ENCODE data around the gene SPDEF. TPM values are rescaled to one million over a fixed set of nuclear protein-coding genes. Genes with fewer than 3 reads are reported as not detected.
A peak's percentile ranks its signal among the peaks of the same experiment; 100 is the strongest.

SPDEF gene
- total and polyA plus RNA-seq, 2 of the 13 experiments (the other 11 are each of a cell fraction or from before 2014, with no cell fraction given), result not detected

DNA sequence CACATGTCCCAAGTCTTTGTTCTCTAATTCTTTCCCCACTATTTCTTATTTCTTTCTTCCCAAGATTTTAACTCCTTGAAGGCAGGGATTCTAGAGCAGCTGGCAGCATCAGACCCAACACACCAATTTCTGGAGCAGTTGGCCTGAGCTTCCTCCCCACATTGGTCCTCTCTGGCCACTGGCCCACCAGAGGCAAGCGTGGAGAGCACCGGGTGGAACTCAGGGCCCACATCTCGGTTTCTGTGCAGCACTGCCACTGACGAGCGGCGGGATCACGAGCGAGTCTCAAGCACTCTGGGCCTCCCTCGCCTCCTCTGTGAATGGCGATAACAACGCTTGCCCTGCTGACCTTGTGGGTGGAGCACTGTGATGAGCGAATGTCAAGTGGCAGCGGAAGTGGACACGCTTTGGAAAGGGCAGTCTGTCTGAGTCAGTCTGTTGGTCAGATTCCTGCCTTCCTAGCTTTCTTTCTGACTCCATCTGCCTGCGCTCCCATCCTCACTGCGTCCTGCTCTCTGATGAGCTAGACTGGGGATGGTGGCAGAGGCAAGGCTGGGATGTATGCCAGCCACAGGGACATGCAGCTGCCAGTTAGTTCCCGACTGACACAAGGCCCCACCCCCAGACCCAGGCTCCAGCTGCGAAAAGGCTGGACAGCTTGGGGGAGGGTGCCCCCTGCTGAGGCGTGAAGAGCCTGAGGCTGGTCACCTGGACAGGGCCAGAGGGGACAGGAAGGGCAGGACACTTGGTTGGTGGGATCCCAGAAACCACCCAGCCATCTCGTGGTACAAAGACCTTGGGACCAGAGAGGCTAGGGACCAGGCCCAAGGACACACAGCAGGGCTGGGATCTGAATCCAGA lies 4.5 kb upstream of the SPDEF start (continued):
- TF ChIP-seq, protein P1, sequence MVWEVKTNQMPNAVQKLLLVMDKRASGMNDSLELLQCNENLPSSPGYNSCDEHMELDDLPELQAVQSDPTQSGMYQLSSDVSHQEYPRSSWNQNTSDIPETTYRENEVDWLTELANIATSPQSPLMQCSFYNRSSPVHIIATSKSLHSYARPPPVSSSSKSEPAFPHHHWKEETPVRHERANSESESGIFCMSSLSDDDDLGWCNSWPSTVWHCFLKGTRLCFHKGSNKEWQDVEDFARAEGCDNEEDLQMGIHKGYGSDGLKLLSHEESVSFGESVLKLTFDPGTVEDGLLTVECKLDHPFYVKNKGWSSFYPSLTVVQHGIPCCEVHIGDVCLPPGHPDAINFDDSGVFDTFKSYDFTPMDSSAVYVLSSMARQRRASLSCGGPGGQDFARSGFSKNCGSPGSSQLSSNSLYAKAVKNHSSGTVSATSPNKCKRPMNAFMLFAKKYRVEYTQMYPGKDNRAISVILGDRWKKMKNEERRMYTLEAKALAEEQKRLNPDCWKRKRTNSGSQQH (CRISPR knock-in tag; IDR thresholded peaks at IDR 0.05; ENCODE audit: low read depth), result no peak; the same call in 1 of the 2 replicates
- TF ChIP-seq ZNF12 (CRISPR knock-in tag; IDR thresholded peaks at IDR 0.05), result peak; percentile 16; the same call in 1 of the 2 replicates
- no peak for TF ChIP-seq ZNF33A (CRISPR knock-in tag; IDR thresholded peaks at IDR 0.05; ENCODE audit: borderline replicate concordance)
- peak; percentile 72; the same call in 1 of the 2 replicates for TF ChIP-seq ZIK1 (CRISPR knock-in tag; IDR thresholded peaks at IDR 0.05; ENCODE audit: borderline replicate concordance, low read depth)
- TF ChIP-seq ZNF564 (CRISPR knock-in tag; IDR thresholded peaks at IDR 0.05), result no peak
- TF ChIP-seq CBFB (CRISPR knock-in tag; IDR thresholded peaks at IDR 0.05), result peak; percentile 65
- peak; percentile 65; the same call in 1 of the 2 replicates for TF ChIP-seq ZNF501 (CRISPR knock-in tag; IDR thresholded peaks at IDR 0.05)
- TF ChIP-seq ZFP1 (CRISPR knock-in tag; IDR thresholded peaks at IDR 0.05), result no peak
- TF ChIP-seq ZNF713 (CRISPR knock-in tag; IDR thresholded peaks at IDR 0.05), result no peak
- 0 out of 2 replicates have a peak, but pooled peaks have one; percentile 52 for TF ChIP-seq AHR (CRISPR knock-in tag; IDR thresholded peaks at IDR 0.05)
- TF ChIP-seq PAX8 (CRISPR knock-in tag; IDR thresholded peaks at IDR 0.05; ENCODE audit: borderline replicate concordance), result 0 out of 2 replicates have a peak, but pooled peaks have one; percentile 58
- no peak for TF ChIP-seq NFE2L1 (CRISPR knock-in tag; IDR thresholded peaks at IDR 0.05; ENCODE audit: borderline replicate concordance)
- TF ChIP-seq, protein P2, sequence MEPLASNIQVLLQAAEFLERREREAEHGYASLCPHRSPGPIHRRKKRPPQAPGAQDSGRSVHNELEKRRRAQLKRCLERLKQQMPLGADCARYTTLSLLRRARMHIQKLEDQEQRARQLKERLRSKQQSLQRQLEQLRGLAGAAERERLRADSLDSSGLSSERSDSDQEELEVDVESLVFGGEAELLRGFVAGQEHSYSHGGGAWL (CRISPR knock-in tag; IDR thresholded peaks at IDR 0.05), result no peak
- no peak for TF ChIP-seq SATB2 (CRISPR knock-in tag; IDR thresholded peaks at IDR 0.05)
- TF ChIP-seq ZNF616 (CRISPR knock-in tag; IDR thresholded peaks at IDR 0.05; ENCODE audit: low read depth), result no peak
- TF ChIP-seq NAIF1 (CRISPR knock-in tag; IDR thresholded peaks at IDR 0.05; ENCODE audit: borderline replicate concordance), result no peak
- no peak for TF ChIP-seq KDM6A (CRISPR knock-in tag; IDR thresholded peaks at IDR 0.05; ENCODE audit: low read depth)
- no peak for TF ChIP-seq RBAK (CRISPR knock-in tag; IDR thresholded peaks at IDR 0.05)
- TF ChIP-seq NFYB (CRISPR knock-in tag; IDR thresholded peaks at IDR 0.05), result no peak
- TF ChIP-seq ZFAT (CRISPR knock-in tag; conservative IDR thresholded peaks at IDR 0.05), result no peak
- TF ChIP-seq KDM4B (CRISPR knock-in tag; IDR thresholded peaks at IDR 0.05), result no peak
- TF ChIP-seq, protein P3, sequence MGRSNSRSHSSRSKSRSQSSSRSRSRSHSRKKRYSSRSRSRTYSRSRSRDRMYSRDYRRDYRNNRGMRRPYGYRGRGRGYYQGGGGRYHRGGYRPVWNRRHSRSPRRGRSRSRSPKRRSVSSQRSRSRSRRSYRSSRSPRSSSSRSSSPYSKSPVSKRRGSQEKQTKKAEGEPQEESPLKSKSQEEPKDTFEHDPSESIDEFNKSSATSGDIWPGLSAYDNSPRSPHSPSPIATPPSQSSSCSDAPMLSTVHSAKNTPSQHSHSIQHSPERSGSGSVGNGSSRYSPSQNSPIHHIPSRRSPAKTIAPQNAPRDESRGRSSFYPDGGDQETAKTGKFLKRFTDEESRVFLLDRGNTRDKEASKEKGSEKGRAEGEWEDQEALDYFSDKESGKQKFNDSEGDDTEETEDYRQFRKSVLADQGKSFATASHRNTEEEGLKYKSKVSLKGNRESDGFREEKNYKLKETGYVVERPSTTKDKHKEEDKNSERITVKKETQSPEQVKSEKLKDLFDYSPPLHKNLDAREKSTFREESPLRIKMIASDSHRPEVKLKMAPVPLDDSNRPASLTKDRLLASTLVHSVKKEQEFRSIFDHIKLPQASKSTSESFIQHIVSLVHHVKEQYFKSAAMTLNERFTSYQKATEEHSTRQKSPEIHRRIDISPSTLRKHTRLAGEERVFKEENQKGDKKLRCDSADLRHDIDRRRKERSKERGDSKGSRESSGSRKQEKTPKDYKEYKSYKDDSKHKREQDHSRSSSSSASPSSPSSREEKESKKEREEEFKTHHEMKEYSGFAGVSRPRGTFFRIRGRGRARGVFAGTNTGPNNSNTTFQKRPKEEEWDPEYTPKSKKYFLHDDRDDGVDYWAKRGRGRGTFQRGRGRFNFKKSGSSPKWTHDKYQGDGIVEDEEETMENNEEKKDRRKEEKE (IDR thresholded peaks at IDR 0.05), result no peak
- no peak for TF ChIP-seq PAF1 (CRISPR knock-in tag; IDR thresholded peaks at IDR 0.05)
- peak; percentile 55; the same call in 1 of the 2 replicates for TF ChIP-seq PHF21A (CRISPR knock-in tag; IDR thresholded peaks at IDR 0.05)
- TF ChIP-seq, protein P4, sequence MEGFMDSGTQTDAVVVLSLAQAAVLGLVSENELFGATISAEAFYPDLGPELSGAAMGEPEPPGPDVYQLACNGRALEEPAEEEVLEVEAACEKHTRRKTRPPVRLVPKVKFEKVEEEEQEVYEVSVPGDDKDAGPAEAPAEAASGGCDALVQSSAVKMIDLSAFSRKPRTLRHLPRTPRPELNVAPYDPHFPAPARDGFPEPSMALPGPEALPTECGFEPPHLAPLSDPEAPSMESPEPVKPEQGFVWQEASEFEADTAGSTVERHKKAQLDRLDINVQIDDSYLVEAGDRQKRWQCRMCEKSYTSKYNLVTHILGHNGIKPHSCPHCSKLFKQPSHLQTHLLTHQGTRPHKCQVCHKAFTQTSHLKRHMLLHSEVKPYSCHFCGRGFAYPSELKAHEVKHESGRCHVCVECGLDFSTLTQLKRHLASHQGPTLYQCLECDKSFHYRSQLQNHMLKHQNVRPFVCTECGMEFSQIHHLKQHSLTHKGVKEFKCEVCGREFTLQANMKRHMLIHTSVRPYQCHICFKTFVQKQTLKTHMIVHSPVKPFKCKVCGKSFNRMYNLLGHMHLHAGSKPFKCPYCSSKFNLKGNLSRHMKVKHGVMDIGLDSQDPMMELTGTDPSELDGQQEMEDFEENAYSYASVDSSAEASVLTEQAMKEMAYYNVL (CRISPR knock-in tag; IDR thresholded peaks at IDR 0.05; ENCODE audit: borderline replicate concordance), result no peak; the same call in 1 of the 2 replicates

All from HepG2 (cell line).